ENCODE results near the gene MFSD2A.
"Not testable (repeated sequence)": the region's sequence is repeated elsewhere in the genome, so short reads cannot be mapped to it uniquely, and the experiment has no call there.

The MFSD2A gene

GRCh38 chr1:39954870-39955546, at the start of gene MFSD2A:
Gene MFSD2A, plus strand, starts transcription at chr1:39955145. Its CDS starts 148 bp downstream, at chr1:39955293.
- peak; percentile 99 for DNase-seq (ENCODE audit: low spot score)

- DNase-seq (ENCODE audit: low spot score): no peak
Observed at GRCh38 chr1:39905172-39905571, 49.8 kb upstream of the MFSD2A start.

- no peak for DNase-seq (ENCODE audit: low spot score)
Observed at GRCh38 chr1:39907528-39908453, 47.2 kb upstream of the MFSD2A start.

GRCh38 chr1:39908534-39908933, 46.4 kb upstream of the MFSD2A start:
- no peak for DNase-seq (ENCODE audit: low spot score)

- no peak for DNase-seq (ENCODE audit: low spot score)
Observed at GRCh38 chr1:39910263-39910662, 44.7 kb upstream of the MFSD2A start.

GRCh38 chr1:39913136-39913535, 41.8 kb upstream of the MFSD2A start:
- not testable (repeated sequence) for DNase-seq (ENCODE audit: low spot score)

- no peak for DNase-seq (ENCODE audit: low spot score)
Observed at GRCh38 chr1:39915499-39916129, 39.3 kb upstream of the MFSD2A start.

GRCh38 chr1:39917825-39918224, 37.1 kb upstream of the MFSD2A start:
- no peak for DNase-seq (ENCODE audit: low spot score)

GRCh38 chr1:39919545-39919944, 35.4 kb upstream of the MFSD2A start:
- DNase-seq (ENCODE audit: low spot score): peak; percentile 87

- no peak for DNase-seq (ENCODE audit: low spot score)
Observed at GRCh38 chr1:39922251-39922688, 32.7 kb upstream of the MFSD2A start.

- DNase-seq (ENCODE audit: low spot score): no peak
Observed at GRCh38 chr1:39925721-39926342, 29.1 kb upstream of the MFSD2A start.

GRCh38 chr1:39926343-39926793, 28.6 kb upstream of the MFSD2A start:
- DNase-seq (ENCODE audit: low spot score): no peak

- no peak for DNase-seq (ENCODE audit: low spot score)
Observed at GRCh38 chr1:39926820-39927219, 28.1 kb upstream of the MFSD2A start.

GRCh38 chr1:39927538-39927937, 27.4 kb upstream of the MFSD2A start:
- no peak for DNase-seq (ENCODE audit: low spot score)

- no peak for DNase-seq (ENCODE audit: low spot score)
Observed at GRCh38 chr1:39928809-39929587, 25.9 kb upstream of the MFSD2A start.

GRCh38 chr1:39933956-39934941, 20.7 kb upstream of the MFSD2A start:
- DNase-seq (ENCODE audit: low spot score): peak; percentile 96

- no peak for DNase-seq (ENCODE audit: low spot score)
Observed at GRCh38 chr1:39936724-39937491, 18.0 kb upstream of the MFSD2A start.

- DNase-seq (ENCODE audit: low spot score): no peak
Observed at GRCh38 chr1:39938856-39939255, 16.1 kb upstream of the MFSD2A start.

GRCh38 chr1:39940253-39940652, 14.7 kb upstream of the MFSD2A start:
- DNase-seq (ENCODE audit: low spot score): no peak

Measured in GM03348 (cell line).